Measurements from ENCODE around the gene EIF3D.

The EIF3D gene

GRCh38 chr22:36465232-36466021, 63.5 kb downstream of the EIF3D start:
- DNase-seq: no peak

- DNase-seq: no peak
Observed at GRCh38 chr22:36464715-36465231, 64.2 kb downstream of the EIF3D start.

GRCh38 chr22:36463783-36464184, 65.2 kb downstream of the EIF3D start:
- DNase-seq: no peak

- DNase-seq: peak; percentile 60
Observed at GRCh38 chr22:36461665-36462649, 67.0 kb downstream of the EIF3D start.
